HG02642 (cell line): Measurements from ENCODE around the gene BCAM.

ENCODE experiments used
- ATAC-seq: cut with Tn5 transposase; IDR thresholded peaks from one replicate; pipeline ENCODE4 v1.9.1; 2021; ENCODE audit warnings: mild to moderate bottlenecking; ENCODE audit not compliant: unreplicated experiment, poor library complexity

Gene BCAM

DNA sequence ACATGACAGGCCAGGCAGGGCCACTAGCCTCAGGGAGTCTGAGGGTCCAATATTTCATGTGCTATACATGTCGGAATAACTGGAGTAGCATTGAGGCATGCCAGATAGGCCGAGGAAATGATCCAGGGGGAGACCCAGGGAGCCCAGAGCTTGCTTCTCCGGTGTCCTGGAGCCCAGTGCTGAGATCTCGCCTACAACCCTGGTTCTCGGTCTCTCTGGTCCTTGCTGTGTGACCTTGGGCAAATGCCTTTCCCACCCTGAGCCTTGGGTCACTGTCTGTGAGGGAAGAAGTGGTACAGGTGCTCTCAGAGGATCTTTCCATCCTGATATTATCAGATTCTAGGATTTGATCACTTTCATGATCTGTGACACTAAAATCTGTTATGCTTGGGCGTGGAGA, 19.9 kb upstream of the BCAM start:
- ATAC-seq = no peak

- ATAC-seq = no peak
Observed at GRCh38 chr19:44789943-44790483, 18.9 kb upstream of the BCAM start.

GRCh38 chr19:44792281-44792680, 16.6 kb upstream of the BCAM start:
- no peak for ATAC-seq

DNA sequence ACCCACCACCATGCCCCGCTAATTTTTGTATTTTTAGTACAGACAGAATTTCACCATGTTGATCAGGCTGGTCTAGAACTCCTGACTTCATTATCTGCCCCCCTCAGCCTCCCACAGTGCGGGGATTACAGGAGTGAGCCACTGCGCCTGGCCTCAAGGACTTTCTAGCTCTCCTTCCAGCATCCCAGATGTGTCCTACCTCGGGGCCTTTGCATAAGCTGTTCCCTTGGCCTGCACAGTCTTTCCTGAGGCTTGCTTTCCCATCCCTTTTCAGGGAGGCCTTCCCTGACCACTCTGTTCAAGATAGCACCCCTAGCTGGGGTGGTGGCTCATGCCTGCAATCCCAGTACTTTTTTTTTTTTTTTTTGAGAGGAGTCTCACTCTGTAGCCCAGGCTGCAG, 14.3 kb upstream of the BCAM start:
- no peak for ATAC-seq

GRCh38 chr19:44795398-44795987, 13.4 kb upstream of the BCAM start:
- no peak for ATAC-seq

GRCh38 chr19:44796701-44797115, 12.2 kb upstream of the BCAM start:
- no peak for ATAC-seq

DNA sequence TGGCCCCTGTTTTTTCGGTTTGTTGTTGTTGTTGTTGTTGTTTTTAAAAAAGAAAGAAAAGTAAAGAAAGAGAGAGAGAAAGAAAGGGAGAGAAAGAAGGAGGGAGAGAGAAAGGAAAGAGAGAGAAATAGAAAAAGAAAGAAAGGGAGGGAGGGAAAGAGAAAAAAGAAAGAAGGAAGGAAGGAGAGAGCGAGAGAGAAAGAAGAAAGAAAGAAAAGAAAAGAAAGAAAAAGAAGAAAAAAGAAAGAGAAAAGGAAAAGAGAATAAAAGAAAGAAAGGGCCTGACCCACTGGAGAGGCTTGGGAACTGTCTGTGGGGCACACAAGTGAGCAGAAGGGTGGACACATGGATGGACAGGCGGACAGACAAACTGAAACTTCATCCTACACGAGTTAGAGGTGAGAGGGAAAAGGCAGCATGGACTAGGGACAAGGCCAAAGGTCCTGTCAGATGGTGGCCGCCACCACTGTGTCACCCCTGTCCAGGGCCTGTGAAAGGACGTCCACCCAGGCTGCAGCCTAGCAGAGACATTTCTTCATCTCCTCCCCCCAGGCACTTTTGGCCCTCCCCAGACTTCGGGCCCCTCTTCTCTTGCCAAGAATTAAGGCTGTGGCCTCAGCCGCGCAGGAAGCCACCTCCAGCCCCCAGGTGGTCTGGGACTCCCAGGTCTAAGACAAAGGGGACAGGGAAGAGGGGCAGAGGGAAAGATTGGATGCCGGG, 9.1 kb upstream of the BCAM start:
- no peak for ATAC-seq

DNA sequence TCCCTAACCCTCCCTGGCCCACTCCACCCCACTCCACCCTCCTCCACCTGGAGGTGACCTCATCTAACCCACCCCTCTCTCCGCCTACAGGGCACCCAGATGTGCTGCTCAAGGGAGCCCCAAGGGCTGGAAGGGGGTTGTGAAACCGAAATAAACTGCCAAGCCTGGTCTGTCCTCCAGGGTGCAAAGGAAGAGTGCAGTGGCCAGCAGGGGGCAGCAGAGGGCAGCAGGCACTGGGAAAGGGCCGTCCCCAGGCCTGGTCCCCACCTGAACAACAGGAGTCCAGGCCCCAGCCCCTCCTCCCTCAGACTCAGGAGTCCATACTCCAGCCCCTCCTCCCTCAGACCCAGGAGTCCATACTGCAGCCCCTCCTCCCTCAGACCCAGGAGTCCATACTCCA, 8.4 kb upstream of the BCAM start:
- peak; percentile 74 for ATAC-seq

GRCh38 chr19:44803442-44804428, 5.2 kb upstream of the BCAM start:
- ATAC-seq = no peak

GRCh38 chr19:44806291-44806690, 2.6 kb upstream of the BCAM start:
- ATAC-seq = no peak

DNA sequence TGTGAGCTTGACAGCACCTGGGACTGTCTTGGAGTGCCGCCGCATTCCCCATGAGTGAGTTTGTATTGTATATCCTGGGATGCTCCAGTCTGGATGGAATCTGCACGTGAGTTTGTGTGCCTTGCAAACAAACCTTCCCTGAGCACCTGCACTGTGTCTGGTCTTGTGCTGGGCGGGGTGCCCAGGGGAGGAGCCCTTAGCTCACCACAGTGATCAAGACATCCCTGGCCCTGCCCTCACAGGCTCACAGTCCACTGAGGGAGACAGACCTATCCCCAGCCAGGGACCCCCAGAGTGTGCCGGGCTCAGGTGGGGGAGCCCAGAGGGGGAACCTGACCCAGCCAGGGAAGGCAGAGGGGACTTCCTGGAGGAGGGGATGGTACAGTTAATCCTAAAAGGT, 1.7 kb upstream of the BCAM start:
- no peak for ATAC-seq

GRCh38 chr19:44807652-44808462, 1.0 kb upstream of the BCAM start:
- ATAC-seq = no peak

- no peak for ATAC-seq
Observed at GRCh38 chr19:44809577-44810233, 802 bp downstream of the BCAM start.

GRCh38 chr19:44810234-44811121, 1.6 kb downstream of the BCAM start:
- ATAC-seq = no peak

DNA sequence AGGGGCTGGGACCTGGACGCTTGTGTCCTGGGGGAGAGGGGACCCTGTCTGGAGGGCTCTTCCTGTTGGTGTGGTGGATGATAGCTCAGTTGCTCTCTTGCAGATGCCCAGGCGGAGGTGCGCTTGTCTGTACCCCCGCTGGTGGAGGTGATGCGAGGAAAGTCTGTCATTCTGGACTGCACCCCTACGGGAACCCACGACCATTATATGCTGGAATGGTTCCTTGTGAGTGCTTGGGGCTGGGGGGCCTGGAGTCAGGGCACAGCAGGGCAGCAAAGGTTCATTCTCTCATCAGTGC, 2.2 kb downstream of the BCAM start:
- ATAC-seq = no peak

GRCh38 chr19:44812142-44812718, 3.3 kb downstream of the BCAM start:
- ATAC-seq = no peak

- ATAC-seq = no peak
Observed at GRCh38 chr19:44813070-44813840, 4.4 kb downstream of the BCAM start.
